ENCODE data around the gene CRB2. TPM values are rescaled to one million over a fixed set of nuclear protein-coding genes. Genes with fewer than 3 reads are reported as not detected.

Gene CRB2
- total RNA-seq, 1 experiment from 2014 or later = 3.6 TPM

DNA sequence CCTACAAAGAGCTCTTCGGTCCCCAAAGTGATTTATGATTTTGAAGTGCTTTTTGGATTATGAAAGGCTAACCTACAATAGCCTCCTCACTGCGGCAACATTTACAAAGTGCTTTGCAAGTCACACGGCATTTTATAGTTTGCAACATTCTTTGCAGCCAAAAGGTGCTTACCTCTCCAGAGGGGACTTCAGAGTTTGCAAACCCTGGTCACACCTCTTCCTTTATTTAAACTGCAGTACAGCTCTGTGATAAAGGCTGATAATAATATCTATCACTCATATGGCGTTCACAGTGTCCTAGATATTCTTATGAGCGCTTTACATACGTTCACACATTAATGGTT, 20.0 kb upstream of the CRB2 start:
- Mint-ChIP-seq H3K36me3 (ENCODE audit: insufficient read depth in 1 of 3, low read depth in 3 of 3) (no peaks in the 10 kb centered on the region), H3K4me1 (peaks cover 23 to 36% of the 10 kb centered on the region in 2 experiments), H3K27me3 (ENCODE audit: low read depth) (no peaks in the 10 kb centered on the region; the same call in 1 of the 2 replicates), H3K27ac (no peak overlapping the region; a peak in 1 of 7 replicates), H3K4me3 (no peak overlapping the region), H3K9me3 (no peaks in the 10 kb centered on the region)
- no peak overlapping the region for H4K8ac ChIP-seq (replicated peaks; ENCODE audit: insufficient read length, low read depth, low read length)
- H3K18ac ChIP-seq (ENCODE audit: insufficient read length, low read depth, low read length) = no peak overlapping the region
- no peaks in the 10 kb centered on the region for H3K27me3 ChIP-seq (ENCODE audit: insufficient read depth, low read length)
- no peak overlapping the region for H2AK5ac ChIP-seq (ENCODE audit: insufficient read length, low read length)
- no peak overlapping the region for H2AFZ ChIP-seq (ENCODE audit: low read length)
- no peak overlapping the region for H2BK5ac ChIP-seq (ENCODE audit: insufficient read length, low read length)
- no peak overlapping the region for H3K9ac ChIP-seq (ENCODE audit: extremely low read depth, insufficient read length, low read length)
- H4K91ac ChIP-seq (ENCODE audit: insufficient read length, low read depth, low read length) = no peak overlapping the region
- no peak overlapping the region for H3K56ac ChIP-seq (ENCODE audit: insufficient read length, low read depth, low read length)
- WGBS (ENCODE audit: extremely low coverage, insufficient read length, low lambda C conversion rate) = no CpG with 5 or more reads among the region's 6 CpGs
- no peak for TF ChIP-seq CTCF (conservative IDR thresholded peaks at IDR 0.05)
- no peak overlapping the region for H3T11ph ChIP-seq (ENCODE audit: low read length)
- peaks cover 2% of the 10 kb centered on the region; the same call in 1 of the 2 replicates for H3K4me1 ChIP-seq (ENCODE audit: insufficient read depth, low read length)
- H4K20me1 ChIP-seq (ENCODE audit: control insufficient read depth, insufficient read depth, insufficient read length) = no peaks in the 10 kb centered on the region
- H2BK20ac ChIP-seq (ENCODE audit: low read depth, low read length, poor library complexity, severe bottlenecking) = no peak overlapping the region
- H3K4me2 ChIP-seq (ENCODE audit: insufficient read depth, insufficient read length, low read length) = no peak overlapping the region
- H3K27ac ChIP-seq (ENCODE audit: insufficient read length, low read depth, low read length) = no peak overlapping the region
- H2BK12ac ChIP-seq (ENCODE audit: insufficient read length, low read depth, low read length) = no peak overlapping the region
- H3K14ac ChIP-seq (ENCODE audit: insufficient read depth, low read length) = no peak overlapping the region
- no peaks in the 10 kb centered on the region for H3K79me1 ChIP-seq (ENCODE audit: insufficient read depth, low read depth, low read length, poor library complexity, severe bottlenecking)
- DNase-seq = no peak
- no peak overlapping the region for H4K5ac ChIP-seq (ENCODE audit: insufficient read length, low read depth, low read length)
- H3K9me3 ChIP-seq (ENCODE audit: control insufficient read depth, low read depth, low read length) = no peaks in the 10 kb centered on the region
- no peak overlapping the region for H2BK120ac ChIP-seq (ENCODE audit: low read depth, low read length, poor library complexity, severe bottlenecking)
- H3K79me2 ChIP-seq (ENCODE audit: insufficient read depth, low read length) = no peaks in the 10 kb centered on the region
- H3K23ac ChIP-seq (ENCODE audit: insufficient read length, low read depth, low read length) = no peak overlapping the region
- H2BK15ac ChIP-seq (ENCODE audit: low read depth, low read length) = no peak overlapping the region
- H3K23me2 ChIP-seq (ENCODE audit: insufficient read length, low read depth, low read length, poor library complexity, severe bottlenecking) = no peaks in the 10 kb centered on the region
- H3K4ac ChIP-seq (ENCODE audit: low read depth, low read length) = no peak overlapping the region

Measured in H9 (cell line).